Measurements from ENCODE around the gene MAPK11. TPM values are rescaled to one million over a fixed set of nuclear protein-coding genes. Genes with fewer than 3 reads are reported as not detected.

Gene MAPK11
- total and polyA plus RNA-seq, 10 of the 15 experiments (the other 5 are each of a cell fraction or from before 2014, with no cell fraction given): 0.05 to 12.8 (median 3.7) TPM

DNA sequence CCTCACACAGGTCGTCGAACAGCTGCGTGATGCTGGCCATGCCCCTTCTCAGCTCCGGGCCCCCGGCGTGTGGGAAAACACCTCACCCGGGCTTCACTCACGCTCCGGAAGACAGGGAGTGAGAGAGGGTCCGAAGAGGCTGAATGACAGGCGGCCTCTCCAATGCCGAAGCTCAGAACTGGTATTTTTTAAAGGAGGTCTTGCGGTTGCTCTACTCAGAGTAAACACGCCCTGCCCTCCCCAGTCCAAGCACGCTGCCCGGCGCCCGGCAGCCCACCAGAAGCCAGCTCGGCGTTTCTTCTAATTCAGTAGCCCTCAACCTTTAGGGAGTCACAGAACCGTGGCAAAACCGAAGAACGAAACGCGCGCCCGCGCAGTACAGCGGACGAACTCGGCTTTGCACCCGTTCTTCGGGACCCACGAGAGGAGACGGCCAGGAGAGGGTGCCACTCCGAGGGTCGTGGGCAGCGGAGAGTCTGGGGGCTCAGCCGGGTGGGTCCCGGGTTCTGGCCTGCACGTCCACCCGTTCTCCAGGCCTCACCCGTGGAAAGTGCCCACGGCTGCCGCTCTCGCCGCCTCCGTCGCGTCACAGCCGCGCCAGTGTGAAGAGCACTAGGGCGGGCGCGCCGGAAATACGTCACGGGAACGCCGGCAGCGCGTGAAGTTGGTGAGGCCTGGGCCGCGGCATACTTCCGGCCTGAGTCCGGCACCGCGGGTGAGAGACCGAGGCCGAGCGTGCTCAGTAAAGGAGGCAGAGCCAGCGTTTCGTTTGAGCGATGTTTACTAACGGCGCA is 25.6 kb downstream of the MAPK11 start, which contains the start of gene TUBGCP6 (continued):
- TF ChIP-seq, protein P1, sequence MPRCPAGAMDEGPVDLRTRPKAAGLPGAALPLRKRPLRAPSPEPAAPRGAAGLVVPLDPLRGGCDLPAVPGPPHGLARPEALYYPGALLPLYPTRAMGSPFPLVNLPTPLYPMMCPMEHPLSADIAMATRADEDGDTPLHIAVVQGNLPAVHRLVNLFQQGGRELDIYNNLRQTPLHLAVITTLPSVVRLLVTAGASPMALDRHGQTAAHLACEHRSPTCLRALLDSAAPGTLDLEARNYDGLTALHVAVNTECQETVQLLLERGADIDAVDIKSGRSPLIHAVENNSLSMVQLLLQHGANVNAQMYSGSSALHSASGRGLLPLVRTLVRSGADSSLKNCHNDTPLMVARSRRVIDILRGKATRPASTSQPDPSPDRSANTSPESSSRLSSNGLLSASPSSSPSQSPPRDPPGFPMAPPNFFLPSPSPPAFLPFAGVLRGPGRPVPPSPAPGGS (IDR thresholded peaks at IDR 0.05; ENCODE audit: borderline replicate concordance, insufficient read depth, low read depth, low read length, poor library complexity, severe bottlenecking): peak; percentile 57
- TF ChIP-seq RCOR1 (conservative IDR thresholded peaks at IDR 0.05; ENCODE audit: low read depth, low read length): no peak
- TF ChIP-seq MYC (IDR thresholded peaks at IDR 0.05; ENCODE audit: insufficient read depth, insufficient read length, insufficient replicate concordance, low read length, severe bottlenecking): no peak
- TF ChIP-seq TCF7 (IDR thresholded peaks at IDR 0.05; ENCODE audit: borderline replicate concordance): no peak
- TF ChIP-seq BMI1 (IDR thresholded peaks at IDR 0.05; ENCODE audit: borderline replicate concordance): no peak
- TF ChIP-seq, protein P2, sequence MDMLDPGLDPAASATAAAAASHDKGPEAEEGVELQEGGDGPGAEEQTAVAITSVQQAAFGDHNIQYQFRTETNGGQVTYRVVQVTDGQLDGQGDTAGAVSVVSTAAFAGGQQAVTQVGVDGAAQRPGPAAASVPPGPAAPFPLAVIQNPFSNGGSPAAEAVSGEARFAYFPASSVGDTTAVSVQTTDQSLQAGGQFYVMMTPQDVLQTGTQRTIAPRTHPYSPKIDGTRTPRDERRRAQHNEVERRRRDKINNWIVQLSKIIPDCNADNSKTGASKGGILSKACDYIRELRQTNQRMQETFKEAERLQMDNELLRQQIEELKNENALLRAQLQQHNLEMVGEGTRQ (IDR thresholded peaks at IDR 0.05; ENCODE audit: borderline replicate concordance, low read depth, low read length): no peak
- TF ChIP-seq ZBED1 (IDR thresholded peaks at IDR 0.05; ENCODE audit: borderline replicate concordance): peak; percentile 69; the same call in 1 of the 2 replicates
- TF ChIP-seq CREM (IDR thresholded peaks at IDR 0.05; ENCODE audit: low read depth): peak; percentile 100
- TF ChIP-seq EP300 (IDR thresholded peaks at IDR 0.05; ENCODE audit: borderline replicate concordance in 1 of 2, control insufficient read depth in 1 of 2, low read depth in 2 of 2, low read length in 2 of 2): peak in 1 of 2 experiments; percentile 30; a peak in 1 of 4 replicates
- no peak for TF ChIP-seq FOS (IDR thresholded peaks at IDR 0.05; ENCODE audit: borderline replicate concordance, extremely low read depth, insufficient read length)
- TF ChIP-seq, protein P3, sequence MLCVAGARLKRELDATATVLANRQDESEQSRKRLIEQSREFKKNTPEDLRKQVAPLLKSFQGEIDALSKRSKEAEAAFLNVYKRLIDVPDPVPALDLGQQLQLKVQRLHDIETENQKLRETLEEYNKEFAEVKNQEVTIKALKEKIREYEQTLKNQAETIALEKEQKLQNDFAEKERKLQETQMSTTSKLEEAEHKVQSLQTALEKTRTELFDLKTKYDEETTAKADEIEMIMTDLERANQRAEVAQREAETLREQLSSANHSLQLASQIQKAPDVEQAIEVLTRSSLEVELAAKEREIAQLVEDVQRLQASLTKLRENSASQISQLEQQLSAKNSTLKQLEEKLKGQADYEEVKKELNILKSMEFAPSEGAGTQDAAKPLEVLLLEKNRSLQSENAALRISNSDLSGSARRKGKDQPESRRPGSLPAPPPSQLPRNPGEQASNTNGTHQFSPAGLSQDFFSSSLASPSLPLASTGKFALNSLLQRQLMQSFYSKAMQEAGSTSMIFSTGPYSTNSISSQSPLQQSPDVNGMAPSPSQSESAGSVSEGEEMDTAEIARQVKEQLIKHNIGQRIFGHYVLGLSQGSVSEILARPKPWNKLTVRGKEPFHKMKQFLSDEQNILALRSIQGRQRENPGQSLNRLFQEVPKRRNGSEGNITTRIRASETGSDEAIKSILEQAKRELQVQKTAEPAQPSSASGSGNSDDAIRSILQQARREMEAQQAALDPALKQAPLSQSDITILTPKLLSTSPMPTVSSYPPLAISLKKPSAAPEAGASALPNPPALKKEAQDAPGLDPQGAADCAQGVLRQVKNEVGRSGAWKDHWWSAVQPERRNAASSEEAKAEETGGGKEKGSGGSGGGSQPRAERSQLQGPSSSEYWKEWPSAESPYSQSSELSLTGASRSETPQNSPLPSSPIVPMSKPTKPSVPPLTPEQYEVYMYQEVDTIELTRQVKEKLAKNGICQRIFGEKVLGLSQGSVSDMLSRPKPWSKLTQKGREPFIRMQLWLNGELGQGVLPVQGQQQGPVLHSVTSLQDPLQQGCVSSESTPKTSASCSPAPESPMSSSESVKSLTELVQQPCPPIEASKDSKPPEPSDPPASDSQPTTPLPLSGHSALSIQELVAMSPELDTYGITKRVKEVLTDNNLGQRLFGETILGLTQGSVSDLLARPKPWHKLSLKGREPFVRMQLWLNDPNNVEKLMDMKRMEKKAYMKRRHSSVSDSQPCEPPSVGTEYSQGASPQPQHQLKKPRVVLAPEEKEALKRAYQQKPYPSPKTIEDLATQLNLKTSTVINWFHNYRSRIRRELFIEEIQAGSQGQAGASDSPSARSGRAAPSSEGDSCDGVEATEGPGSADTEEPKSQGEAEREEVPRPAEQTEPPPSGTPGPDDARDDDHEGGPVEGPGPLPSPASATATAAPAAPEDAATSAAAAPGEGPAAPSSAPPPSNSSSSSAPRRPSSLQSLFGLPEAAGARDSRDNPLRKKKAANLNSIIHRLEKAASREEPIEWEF (IDR thresholded peaks at IDR 0.05; ENCODE audit: insufficient replicate concordance, low read depth, low read length): no peak
- no peak for TF ChIP-seq JUNB (IDR thresholded peaks at IDR 0.05)
- peak; percentile 96 for TF ChIP-seq POLR2AphosphoS2 (IDR thresholded peaks at IDR 0.05; ENCODE audit: low read depth, low read length)
- TF ChIP-seq RB1 (IDR thresholded peaks at IDR 0.05; ENCODE audit: borderline replicate concordance): peak; percentile 84; the same call in 1 of the 2 replicates
- peak; percentile 100 for TF ChIP-seq CREB1 (IDR thresholded peaks at IDR 0.05; ENCODE audit: low read depth)
- TF ChIP-seq TCF12 (IDR thresholded peaks at IDR 0.05; ENCODE audit: low read depth, low read length): 0 out of 2 replicates have a peak, but pooled peaks have one; percentile 10
- no peak for TF ChIP-seq IRF4 (IDR thresholded peaks at IDR 0.05; ENCODE audit: low read depth, low read length)
- no peak for TF ChIP-seq CBX3 (IDR thresholded peaks at IDR 0.05; ENCODE audit: borderline replicate concordance, low read depth)
- TF ChIP-seq STAT1 (conservative IDR thresholded peaks at IDR 0.05): 0 out of 2 replicates have a peak, but pooled peaks have one; percentile 45
- TF ChIP-seq, protein P4, sequence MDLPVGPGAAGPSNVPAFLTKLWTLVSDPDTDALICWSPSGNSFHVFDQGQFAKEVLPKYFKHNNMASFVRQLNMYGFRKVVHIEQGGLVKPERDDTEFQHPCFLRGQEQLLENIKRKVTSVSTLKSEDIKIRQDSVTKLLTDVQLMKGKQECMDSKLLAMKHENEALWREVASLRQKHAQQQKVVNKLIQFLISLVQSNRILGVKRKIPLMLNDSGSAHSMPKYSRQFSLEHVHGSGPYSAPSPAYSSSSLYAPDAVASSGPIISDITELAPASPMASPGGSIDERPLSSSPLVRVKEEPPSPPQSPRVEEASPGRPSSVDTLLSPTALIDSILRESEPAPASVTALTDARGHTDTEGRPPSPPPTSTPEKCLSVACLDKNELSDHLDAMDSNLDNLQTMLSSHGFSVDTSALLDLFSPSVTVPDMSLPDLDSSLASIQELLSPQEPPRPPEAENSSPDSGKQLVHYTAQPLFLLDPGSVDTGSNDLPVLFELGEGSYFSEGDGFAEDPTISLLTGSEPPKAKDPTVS (IDR thresholded peaks at IDR 0.05; ENCODE audit: low read depth, low read length): no peak

Measured in GM12878 (cell line).